SH-SY5Y (cell line): ENCODE data around the gene GAS7.

Experiments
- GATA2 ChIP-seq: IDR thresholded peaks from 2 replicates; pipeline ENCODE4 v1.6.1; 2011; ENCODE audit warnings: mild to moderate bottlenecking, low read depth, low read length
- GATA3 ChIP-seq: IDR thresholded peaks from 2 replicates; pipeline ENCODE4 v1.6.1; 2011; ENCODE audit warnings: low read depth, mild to moderate bottlenecking, low read length, moderate library complexity

GRCh38 chr17:10151667-10152496 is 46.5 kb downstream of the GAS7 start:
- no peak for TF ChIP-seq GATA2
- TF ChIP-seq GATA3 = no peak
